Middle frontal gyrus (tissue), 1 donor: ENCODE results near the gene ZC3HAV1L.
"Not testable (repeated sequence)": the region's sequence is repeated elsewhere in the genome, so short reads cannot be mapped to it uniquely, and the experiment has no call there.

Source experiments
- DNase-seq: peaks from one replicate; pipeline ENCODE4 v3.0.0-alpha.2; 2015; ENCODE audit warnings: low spot score; ENCODE audit errors: extremely low spot score

The ZC3HAV1L gene

GRCh38 chr7:139035586-139036353 is at the start of gene ZC3HAV1L:
ZC3HAV1L (minus strand) TSS chr7:139036042; CDS start chr7:139036017, 25 bp downstream.
- DNase-seq, result no peak

GRCh38 chr7:139084709-139085108 is 48.9 kb upstream of the ZC3HAV1L start:
- no peak for DNase-seq

- DNase-seq, result no peak
Measured at GRCh38 chr7:139081584-139081983, 45.7 kb upstream of the ZC3HAV1L start.

GRCh38 chr7:139080905-139081304 is 45.1 kb upstream of the ZC3HAV1L start:
- DNase-seq, result no peak

- DNase-seq, result no peak
Measured at GRCh38 chr7:139079861-139080260, 44.0 kb upstream of the ZC3HAV1L start.

GRCh38 chr7:139078911-139079310 is 43.1 kb upstream of the ZC3HAV1L start:
- DNase-seq, result no peak

- no peak for DNase-seq
Measured at GRCh38 chr7:139078399-139078798, 42.6 kb upstream of the ZC3HAV1L start.

GRCh38 chr7:139077706-139078105 is 41.9 kb upstream of the ZC3HAV1L start:
- DNase-seq, result not testable (repeated sequence)

GRCh38 chr7:139075871-139076686 is 40.2 kb upstream of the ZC3HAV1L start:
- DNase-seq, result no peak

GRCh38 chr7:139075031-139075652 is 39.3 kb upstream of the ZC3HAV1L start:
- peak; percentile 72 for DNase-seq

GRCh38 chr7:139072796-139073195 is 37.0 kb upstream of the ZC3HAV1L start:
- DNase-seq, result no peak

GRCh38 chr7:139071680-139072079 is 35.8 kb upstream of the ZC3HAV1L start:
- DNase-seq, result no peak

GRCh38 chr7:139068544-139069399 is 32.9 kb upstream of the ZC3HAV1L start:
- DNase-seq, result no peak

GRCh38 chr7:139066315-139066714 is 30.5 kb upstream of the ZC3HAV1L start:
- no peak for DNase-seq

GRCh38 chr7:139065323-139065722 is 29.5 kb upstream of the ZC3HAV1L start:
- DNase-seq, result no peak

GRCh38 chr7:139061416-139061815 is 25.6 kb upstream of the ZC3HAV1L start:
- DNase-seq, result no peak

GRCh38 chr7:139060695-139061237 is 24.9 kb upstream of the ZC3HAV1L start:
- DNase-seq, result no peak

GRCh38 chr7:139059905-139060304 is 24.1 kb upstream of the ZC3HAV1L start:
- no peak for DNase-seq

- no peak for DNase-seq
Measured at GRCh38 chr7:139058943-139059342, 23.1 kb upstream of the ZC3HAV1L start.

GRCh38 chr7:139055674-139056073 is 19.8 kb upstream of the ZC3HAV1L start:
- no peak for DNase-seq

GRCh38 chr7:139054656-139055055 is 18.8 kb upstream of the ZC3HAV1L start:
- DNase-seq, result not testable (repeated sequence)
